Measurements from ENCODE around the gene ERBB4.

Gene ERBB4

DNA sequence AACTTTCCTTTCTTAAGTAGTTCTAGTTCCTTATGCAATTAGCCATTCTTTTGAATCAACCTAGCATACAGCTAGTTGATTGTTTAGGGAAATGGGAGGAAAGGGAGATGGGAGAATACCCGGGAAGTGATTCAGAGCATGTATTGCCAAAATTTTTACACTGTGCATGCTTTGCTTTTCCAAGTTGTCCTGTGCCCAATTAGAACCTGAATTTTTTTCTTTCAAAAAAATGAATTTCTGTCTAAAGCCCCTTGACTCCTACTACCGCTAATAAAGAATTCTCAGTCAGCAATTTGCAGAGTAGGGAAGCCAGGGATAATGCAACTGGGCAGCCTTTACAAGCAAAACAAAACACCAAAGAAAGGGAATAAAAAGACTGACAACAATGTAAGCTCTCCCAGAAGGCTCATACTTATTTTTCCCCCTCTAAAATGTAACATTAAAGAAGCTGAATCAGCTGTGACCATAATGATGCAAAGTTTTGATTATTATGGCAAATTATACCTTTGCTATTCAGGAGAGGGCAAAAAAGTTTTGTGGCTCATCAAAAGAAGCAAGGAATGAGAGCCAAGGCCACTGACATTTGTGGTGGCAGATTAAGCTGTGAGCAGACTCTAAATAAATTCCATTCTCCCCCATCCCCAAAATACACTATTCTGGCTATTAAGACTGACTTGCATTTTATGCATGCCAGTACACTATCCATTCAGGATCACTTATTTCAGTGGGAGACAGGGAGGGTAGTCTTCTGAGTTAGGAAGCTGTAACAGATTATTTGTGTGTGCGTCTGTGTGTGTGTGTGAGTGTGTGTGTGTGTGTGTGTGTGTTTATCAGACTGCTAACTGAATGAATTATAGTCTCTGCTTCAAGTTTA, 174.3 kb downstream of the ERBB4 start:
- no peak for DNase-seq (ENCODE audit: low spot score)

DNA sequence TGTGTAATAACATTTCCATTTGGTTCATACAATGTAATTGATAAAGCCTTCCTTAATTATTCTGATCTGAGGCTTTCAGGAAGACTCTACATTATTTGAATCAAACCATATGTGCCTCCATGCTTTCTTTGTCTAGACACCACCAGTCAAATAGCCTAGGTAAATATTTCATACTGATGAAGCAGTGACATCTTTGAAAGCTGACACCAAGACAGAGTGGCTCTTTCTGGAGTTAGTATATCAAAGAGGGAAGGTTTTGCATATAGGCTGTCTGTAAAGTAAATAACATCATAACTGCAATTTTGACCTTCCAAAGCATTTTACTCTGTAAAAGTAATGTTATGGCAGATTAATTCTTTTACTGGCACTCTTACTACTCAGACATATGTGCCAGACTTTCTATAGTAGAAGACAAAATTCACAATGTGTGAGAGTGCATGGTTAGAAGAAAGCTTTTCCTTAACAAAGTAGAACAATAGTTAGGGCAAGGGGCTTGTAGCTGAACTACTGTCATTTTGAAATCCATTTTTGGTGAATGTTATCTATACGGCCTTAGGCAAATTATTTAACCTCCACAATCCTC, 177.3 kb downstream of the ERBB4 start:
- DNase-seq (ENCODE audit: low spot score), result no peak

DNA sequence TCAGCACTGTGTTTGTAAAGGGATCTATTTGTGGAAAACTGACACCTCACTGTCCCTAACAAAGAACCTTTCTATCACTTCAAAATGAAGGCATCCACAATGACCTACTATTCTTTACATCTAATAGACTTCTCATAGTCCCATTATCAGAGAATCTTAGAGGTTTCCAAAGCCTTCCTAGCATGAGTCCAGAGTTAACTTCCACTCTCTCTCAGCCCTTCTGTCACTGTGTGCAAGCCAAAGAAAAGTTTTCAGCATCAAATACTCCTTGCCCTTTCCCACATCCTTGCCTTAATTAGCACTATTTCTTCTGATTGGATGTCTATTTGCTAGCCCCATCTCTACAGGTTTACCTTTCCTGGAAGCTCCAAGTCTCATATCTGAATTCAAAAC, 178.5 kb downstream of the ERBB4 start:
- no peak for DNase-seq (ENCODE audit: low spot score)

- DNase-seq (ENCODE audit: low spot score), result no peak
These were observed 179.1 kb downstream of the ERBB4 start for GRCh38 chr2:212359425-212360067.

DNA sequence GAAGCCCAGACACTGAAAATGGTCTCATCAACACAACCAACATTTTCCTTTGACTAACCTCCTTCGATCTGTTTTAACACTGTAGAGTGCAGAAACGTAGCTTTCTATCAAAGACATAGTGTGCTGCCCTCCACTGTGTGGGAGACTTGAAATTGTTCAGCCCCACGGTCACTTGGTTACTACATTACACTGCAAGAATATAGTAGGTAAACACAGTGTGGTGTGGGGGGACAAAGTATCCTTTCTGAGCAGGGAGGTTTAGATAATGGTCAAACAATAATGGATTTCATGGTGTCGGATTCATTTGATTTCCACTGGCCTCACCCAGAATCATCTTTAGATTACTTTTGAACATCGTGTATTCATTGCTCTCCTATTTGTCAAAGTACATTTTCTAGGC, 181.0 kb downstream of the ERBB4 start:
- no peak for DNase-seq (ENCODE audit: low spot score)

DNA sequence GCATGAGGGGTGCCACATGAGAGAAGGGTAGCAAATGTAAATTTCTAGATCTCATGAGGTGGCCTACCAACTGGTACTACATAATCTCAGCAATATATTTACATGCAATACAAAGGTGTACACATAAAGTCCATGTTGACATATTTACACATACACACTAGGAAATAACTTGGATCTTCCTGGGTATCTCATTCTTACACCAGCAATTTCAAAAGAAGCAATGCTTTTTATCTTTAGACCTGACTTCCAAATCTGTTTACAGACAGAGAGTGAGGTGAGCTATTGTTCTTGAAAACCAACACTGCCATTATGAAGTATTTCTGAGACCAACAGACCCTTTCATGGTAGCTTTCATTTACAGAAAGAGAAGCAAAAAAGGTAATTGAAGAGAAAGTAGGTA, 184.2 kb downstream of the ERBB4 start:
- no peak for DNase-seq (ENCODE audit: low spot score)

DNA sequence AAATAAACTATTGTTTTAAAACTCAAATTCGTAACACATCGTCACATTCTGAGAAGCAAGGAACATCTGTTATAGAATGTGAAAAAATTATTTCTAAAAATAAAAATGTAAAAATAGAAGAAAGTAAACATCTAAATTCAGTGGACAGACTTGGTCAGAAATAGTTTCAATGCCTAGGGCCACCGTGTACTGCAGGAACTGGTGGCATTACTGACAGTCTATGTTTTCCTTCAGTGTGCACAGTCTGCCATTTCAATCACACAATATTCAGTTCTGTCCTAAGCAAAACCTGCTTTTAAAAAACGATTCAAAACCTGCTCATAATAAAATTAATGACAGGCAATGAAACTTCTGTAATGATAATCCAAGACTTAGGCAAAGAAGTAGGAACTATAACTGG, 190.1 kb downstream of the ERBB4 start:
- DNase-seq (ENCODE audit: low spot score), result no peak

DNA sequence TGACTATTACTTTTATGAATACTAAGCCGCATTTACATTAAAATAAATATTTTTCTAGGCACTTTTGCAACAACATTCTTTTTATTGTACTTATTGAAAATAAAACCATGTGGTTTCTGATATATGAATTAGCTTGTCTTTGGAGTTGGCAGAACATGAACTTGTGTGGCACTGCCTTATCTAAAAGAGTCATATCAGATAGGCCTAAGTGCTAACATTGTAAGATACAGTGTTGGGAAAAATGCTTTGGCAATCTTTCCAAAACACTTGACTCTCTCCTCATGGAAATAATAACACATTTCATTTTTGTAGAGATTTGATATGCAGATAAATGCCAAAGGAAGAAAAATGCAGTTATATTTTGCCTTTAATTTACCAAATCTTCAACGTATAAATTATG, 191.7 kb downstream of the ERBB4 start:
- DNase-seq (ENCODE audit: low spot score), result no peak

DNA sequence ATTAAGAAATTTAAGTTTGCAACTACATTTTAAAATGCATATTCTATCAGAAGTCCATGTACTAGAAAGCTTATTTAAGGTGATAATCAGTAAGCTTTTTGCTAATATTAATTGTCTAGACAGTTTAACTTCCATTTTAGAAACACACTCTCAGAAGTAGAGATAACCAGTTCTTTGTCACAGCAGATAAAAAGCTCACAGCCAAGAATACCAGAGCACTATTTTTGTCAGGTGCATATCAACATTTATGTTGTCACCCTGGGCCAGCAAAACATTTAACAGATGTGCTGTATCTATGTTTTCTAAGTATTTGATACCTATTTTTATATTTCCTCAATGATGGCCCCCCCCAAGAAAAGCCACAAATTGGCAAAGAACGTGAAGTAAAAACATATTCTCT, 192.6 kb downstream of the ERBB4 start:
- DNase-seq (ENCODE audit: low spot score), result no peak

DNA sequence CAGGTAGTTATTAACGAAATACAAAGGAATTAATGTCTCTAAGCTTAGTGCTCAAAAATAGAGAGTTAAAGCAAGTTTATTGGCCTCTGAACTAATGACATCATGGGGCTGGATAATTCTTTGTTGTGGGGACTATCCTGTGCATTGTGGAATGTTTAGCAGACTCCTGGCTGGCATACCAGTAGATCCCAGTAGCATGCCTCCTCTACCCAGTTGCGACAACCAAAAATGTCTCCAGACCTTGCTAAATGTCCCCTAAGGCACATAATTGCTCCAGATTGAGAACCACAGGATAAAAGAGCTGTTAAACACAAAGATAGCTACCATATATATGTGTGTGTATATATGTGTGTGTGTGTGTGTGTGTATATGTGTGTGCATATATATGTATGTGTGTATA, 194.5 kb downstream of the ERBB4 start:
- DNase-seq (ENCODE audit: low spot score), result no peak

DNA sequence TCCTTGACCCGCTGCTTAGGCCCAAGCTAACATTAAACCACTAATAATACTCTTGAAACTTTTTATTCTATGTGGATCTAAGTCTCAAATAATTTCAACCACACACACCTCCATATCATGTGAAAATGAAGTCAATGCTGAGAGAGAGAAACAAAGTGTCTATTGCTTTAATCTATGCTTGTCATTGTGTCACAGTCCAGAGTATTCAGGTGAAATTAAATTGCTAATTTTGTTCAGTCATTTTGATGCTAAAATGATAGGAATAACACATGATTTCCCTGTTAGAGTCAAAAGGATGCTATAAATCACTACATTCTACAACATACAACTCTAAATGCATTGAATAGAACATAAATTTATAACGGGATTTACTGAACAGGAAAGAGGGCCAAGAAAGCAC, 195.4 kb downstream of the ERBB4 start:
- no peak for DNase-seq (ENCODE audit: low spot score)

GRCh38 chr2:212337486-212338343, 200.9 kb downstream of the ERBB4 start:
- DNase-seq (ENCODE audit: low spot score), result no peak

GRCh38 chr2:212337036-212337435, 201.6 kb downstream of the ERBB4 start:
- no peak for DNase-seq (ENCODE audit: low spot score)

- no peak for DNase-seq (ENCODE audit: low spot score)
These were observed 208.3 kb downstream of the ERBB4 start for GRCh38 chr2:212330263-212330662.

DNA sequence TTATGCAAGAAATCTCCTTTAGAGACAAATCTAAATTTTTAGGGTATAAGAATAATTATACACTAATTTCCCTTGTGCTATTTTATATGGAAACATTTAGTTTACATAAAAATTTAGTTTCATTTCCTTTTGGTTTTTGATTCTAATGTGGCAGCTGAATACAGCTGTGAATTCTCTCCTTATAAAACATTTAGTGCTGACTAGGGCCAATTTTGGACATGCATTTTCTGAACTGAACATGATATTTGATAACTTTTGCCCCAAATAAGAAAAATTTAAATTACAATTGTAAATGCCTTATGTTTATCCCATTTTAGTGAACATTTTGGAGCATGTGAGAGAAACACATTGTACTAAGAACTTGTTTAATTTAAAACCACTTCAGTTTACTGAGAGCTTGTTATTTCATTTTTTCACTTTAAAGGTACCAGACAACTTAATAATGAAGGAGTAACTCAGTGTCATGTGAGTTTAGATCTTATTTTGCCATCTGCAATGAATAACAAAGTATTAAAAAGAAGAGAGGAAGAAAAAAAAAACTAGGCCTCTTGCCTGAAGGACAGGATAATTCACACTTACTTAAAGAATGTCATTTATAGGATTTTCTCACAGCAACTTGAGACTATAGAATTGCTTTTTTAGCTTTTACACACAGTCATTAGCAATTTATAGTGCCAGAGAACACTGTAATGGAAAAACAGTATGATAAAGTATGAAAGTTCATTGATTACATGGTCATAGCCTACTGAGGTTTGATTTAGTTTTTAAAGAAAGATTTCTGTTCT, 209.7 kb downstream of the ERBB4 start:
- DNase-seq (ENCODE audit: low spot score), result no peak

- DNase-seq (ENCODE audit: low spot score), result no peak
These were observed 210.5 kb downstream of the ERBB4 start for GRCh38 chr2:212328136-212328535.

- DNase-seq (ENCODE audit: low spot score), result no peak
These were observed 211.3 kb downstream of the ERBB4 start for GRCh38 chr2:212327171-212327809.

DNA sequence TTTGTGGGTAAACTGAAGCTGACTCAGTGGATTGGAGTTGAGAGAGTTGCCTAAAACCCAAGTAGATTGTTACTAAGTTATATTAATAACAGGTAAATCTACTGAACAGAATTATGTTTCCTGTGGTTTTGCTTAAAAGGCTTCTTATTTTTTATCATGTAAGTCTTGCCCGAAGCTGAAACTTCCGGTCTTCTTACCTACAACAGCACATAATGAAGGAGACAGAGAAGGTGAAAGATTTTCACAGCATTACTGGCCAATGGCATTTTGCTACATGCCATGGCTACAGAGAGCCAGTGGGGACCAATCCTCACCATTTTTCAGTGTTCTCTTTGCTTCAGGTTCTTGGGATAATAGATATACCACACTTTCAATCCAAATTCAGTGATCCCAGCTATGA, 220.0 kb downstream of the ERBB4 start:
- no peak for DNase-seq (ENCODE audit: low spot score)

- DNase-seq (ENCODE audit: low spot score), result no peak
These were observed 223.9 kb downstream of the ERBB4 start for GRCh38 chr2:212314680-212315079.

DNA sequence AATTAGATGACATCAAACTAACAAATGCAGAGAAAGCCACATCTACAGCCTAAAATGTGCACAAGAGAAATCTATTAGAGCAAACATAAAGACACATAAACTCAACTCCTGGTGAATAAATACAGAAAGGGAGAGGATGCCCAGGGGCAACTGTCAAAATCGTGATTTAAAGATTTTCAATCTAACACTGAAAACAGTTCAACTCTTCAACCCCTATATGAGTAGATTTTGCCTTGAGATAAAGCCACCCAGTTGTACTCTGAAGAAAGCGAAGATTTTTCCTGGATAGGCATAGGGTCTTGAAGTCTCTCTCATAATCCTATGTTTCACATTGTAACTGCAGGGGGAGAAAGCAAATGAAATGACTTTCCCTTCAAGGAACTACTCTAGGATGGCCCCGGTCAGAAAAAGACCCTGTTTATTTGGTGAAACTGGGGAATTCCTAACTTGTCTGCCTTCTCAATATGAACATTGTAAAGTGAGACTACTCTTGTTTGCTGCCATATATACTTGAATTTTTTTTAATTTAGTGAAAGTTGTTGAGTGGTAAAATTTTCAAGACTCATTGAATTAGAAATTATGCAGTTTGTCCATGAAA, 226.7 kb downstream of the ERBB4 start:
- no peak for DNase-seq (ENCODE audit: low spot score)

DNA sequence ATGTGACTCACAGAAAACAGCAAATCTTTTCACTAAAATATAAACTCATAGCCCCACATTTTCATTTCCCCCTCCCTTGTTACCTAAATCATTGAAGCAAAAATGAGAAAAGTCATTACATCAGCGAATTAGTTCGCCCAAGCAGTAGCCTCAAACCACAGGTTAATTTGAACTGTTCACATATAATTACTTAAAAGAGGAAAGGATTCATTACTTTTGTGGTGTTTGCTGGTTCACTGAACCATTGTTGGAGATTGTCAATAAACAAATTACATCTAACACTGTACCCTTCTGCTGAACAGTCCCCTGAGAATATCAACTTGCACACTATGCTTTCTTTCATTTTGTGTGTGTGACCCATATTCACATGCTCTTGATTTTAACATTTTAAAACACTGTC, 238.7 kb downstream of the ERBB4 start:
- DNase-seq (ENCODE audit: low spot score), result no peak
